OCI-LY7 (cell line): ENCODE results near the gene AUP1. TPM values are rescaled to one million over a fixed set of nuclear protein-coding genes. Genes with fewer than 3 reads are reported as not detected.
"Not testable (repeated sequence)": the region's sequence is repeated elsewhere in the genome, so short reads cannot be mapped to it uniquely, and the experiment has no call there.

Experiments
- BruUV-seq: library from RNA; stranded (reverse); fragments of 400-500 nt; replicated peaks from 2 replicates; lab custom pipeline; 2021; lab: Mats Ljungman, UMichigan
- CTCF ChIA-PET: fragments of 300-600 bp; sonication (Branson Sonifier 250); formaldehyde crosslinking; loops from one replicate; lab custom pipeline; 2022; ENCODE audit warnings: antibody characterized with exemption; ENCODE audit not compliant: unreplicated experiment; lab: Charles Lee
- POLR2A ChIA-PET: fragments of 300-600 bp; sonication (Branson Sonifier 250); formaldehyde crosslinking; loops from one replicate; lab custom pipeline; 2022; ENCODE audit warnings: antibody characterized with exemption; lab: Charles Lee
- DNase-seq: peaks from one replicate; pipeline ENCODE4 v3.0.0-alpha.2; 2015; ENCODE audit warnings: low spot score
- H2AFZ ChIP-seq: fragments of 200-600 bp; sonication (generic), shearing (Covaris generic); 2 replicates; pipeline ENCODE4 v1.6.1; 2014; ENCODE audit warnings: mild to moderate bottlenecking, antibody characterized with exemption, low read length, moderate library complexity
- H3K27ac ChIP-seq: fragments of 200-600 bp; sonication (generic); 2 replicates; pipeline ENCODE4 v1.5.1; 2014; ENCODE audit warnings: mixed run types, low read depth, mild to moderate bottlenecking, moderate library complexity, low read length, inconsistent platforms; ENCODE audit not compliant: poor library complexity, severe bottlenecking
- H3K36me3 ChIP-seq: fragments of 200-600 bp; sonication (generic); 2 replicates; pipeline ENCODE4 v1.6.1; 2014; ENCODE audit warnings: mild to moderate bottlenecking, antibody characterized with exemption, low read length, moderate library complexity, mixed read lengths; ENCODE audit not compliant: insufficient read depth
- H3K4me1 ChIP-seq: fragments of 200-600 bp; sonication (generic); 2 replicates; pipeline ENCODE4 v1.5.1; 2014; ENCODE audit warnings: mild to moderate bottlenecking, low read length; ENCODE audit not compliant: insufficient read depth, poor library complexity, severe bottlenecking
- H3K4me2 ChIP-seq: fragments of 200-600 bp; sonication (generic); 2 replicates; pipeline ENCODE4 v1.6.1; 2014; ENCODE audit warnings: mild to moderate bottlenecking, low read length
- H3K4me3 ChIP-seq: fragments of 200-600 bp; sonication (generic); 2 replicates; pipeline ENCODE4 v1.5.1; 2014; ENCODE audit warnings: mild to moderate bottlenecking, low read depth, low read length; ENCODE audit not compliant: poor library complexity, severe bottlenecking
- H3K79me2 ChIP-seq: fragments of 200-600 bp; sonication (generic); 2 replicates; pipeline ENCODE4 v1.6.1; 2016; ENCODE audit warnings: low read depth, mild to moderate bottlenecking, low read length, moderate library complexity, mixed read lengths; ENCODE audit not compliant: insufficient read depth
- H3K9me2 ChIP-seq: fragments of 200-600 bp; sonication (generic); 2 replicates; pipeline ENCODE4 v1.6.1; 2016; ENCODE audit warnings: mild to moderate bottlenecking, low read length, mixed read lengths; ENCODE audit not compliant: insufficient read depth
- H3K9me3 ChIP-seq: fragments of 200-600 bp; sonication (generic); 2 replicates; pipeline ENCODE4 v1.6.1; 2014; ENCODE audit warnings: mild to moderate bottlenecking, mixed run types, low read length, mixed read lengths
- H4K20me1 ChIP-seq: fragments of 200-600 bp; sonication (generic); 2 replicates; pipeline ENCODE4 v1.6.1; 2014; ENCODE audit warnings: mild to moderate bottlenecking, antibody characterized with exemption, low read length, moderate library complexity, mixed read lengths; ENCODE audit not compliant: insufficient read depth
- EZH2phosphoT487 ChIP-seq: fragments of 200-600 bp; sonication (generic); IDR thresholded peaks from 2 replicates; pipeline ENCODE4 v1.6.1; 2018; ENCODE audit warnings: low read depth, borderline replicate concordance, mild to moderate bottlenecking, mixed run types, antibody characterized with exemption, low read length, moderate library complexity, mixed read lengths
- intact Hi-C: fragments of 100-400 bp; cut with micrococcal nuclease; formaldehyde crosslinking; loops from one replicate; pipeline ENCODE4 v1.10.0; 2022; ENCODE audit not compliant: unreplicated experiment
- total RNA-seq, 2 experiments: library from RNA; depleted of rRNA in 1 of 2; stranded (reverse); fragments of >200 nt in 1 of 2; shearing (Covaris generic) in 1 of 2; gene quantifications; 2 replicates each; pipeline ENCODE4 v1.2.3, GENCODE V29; 2014 to 2022
- TF ChIP-seq, protein P1 (sequence below): fragments of 200-600 bp; sonication (generic); conservative IDR thresholded peaks from 2 replicates; pipeline ENCODE4 v1.5.1; 2014; ENCODE audit warnings: mild to moderate bottlenecking, antibody characterized with exemption, low read length, moderate library complexity, mixed read lengths

Gene AUP1
- total RNA-seq, 2 experiments from 2014 or later, result 121 to 188 TPM

DNA sequence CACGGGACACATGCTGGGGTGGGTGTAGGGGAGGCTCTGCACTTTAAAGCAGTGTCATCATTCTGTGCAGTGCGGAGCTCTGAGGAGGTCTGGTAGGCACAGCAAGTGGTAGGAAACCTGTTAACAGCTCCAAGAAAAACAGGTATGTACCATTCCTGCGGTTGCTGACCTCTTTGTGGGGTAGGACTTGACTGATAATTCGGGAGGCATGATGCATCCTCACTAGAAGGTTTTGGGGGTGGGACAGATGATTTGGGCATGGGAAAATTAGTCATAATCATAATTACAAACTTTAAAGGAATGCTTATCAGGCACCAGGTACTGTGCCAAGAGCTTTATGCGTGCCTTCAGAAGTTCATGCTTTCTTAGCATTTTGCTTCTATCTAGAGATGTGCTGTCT lies 34.7 kb upstream of the AUP1 start:
- Histone ChIP-seq H3K9me3 (no peaks in the 10 kb centered on the region), H3K36me3 (no peaks in the 10 kb centered on the region), H3K9me2 (no peaks in the 10 kb centered on the region), H3K4me1 (no peaks in the 10 kb centered on the region), H2AFZ (no peak overlapping the region), H3K4me2 (no peak overlapping the region), H3K27ac (no peak overlapping the region), H3K4me3 (no peak overlapping the region), H3K79me2 (no peaks in the 10 kb centered on the region), H4K20me1 (no peaks in the 10 kb centered on the region)
- intact Hi-C loops, result no loop called here
- CTCF ChIA-PET, result no interaction called here
- POLR2A ChIA-PET, result interaction anchor here (0.6 kb wide), 1 partner anchor 21 kb away, joined by 3 read pairs; no protein-coding TSS in a partner anchor
- DNase-seq, result no peak
- TF ChIP-seq, protein P1, sequence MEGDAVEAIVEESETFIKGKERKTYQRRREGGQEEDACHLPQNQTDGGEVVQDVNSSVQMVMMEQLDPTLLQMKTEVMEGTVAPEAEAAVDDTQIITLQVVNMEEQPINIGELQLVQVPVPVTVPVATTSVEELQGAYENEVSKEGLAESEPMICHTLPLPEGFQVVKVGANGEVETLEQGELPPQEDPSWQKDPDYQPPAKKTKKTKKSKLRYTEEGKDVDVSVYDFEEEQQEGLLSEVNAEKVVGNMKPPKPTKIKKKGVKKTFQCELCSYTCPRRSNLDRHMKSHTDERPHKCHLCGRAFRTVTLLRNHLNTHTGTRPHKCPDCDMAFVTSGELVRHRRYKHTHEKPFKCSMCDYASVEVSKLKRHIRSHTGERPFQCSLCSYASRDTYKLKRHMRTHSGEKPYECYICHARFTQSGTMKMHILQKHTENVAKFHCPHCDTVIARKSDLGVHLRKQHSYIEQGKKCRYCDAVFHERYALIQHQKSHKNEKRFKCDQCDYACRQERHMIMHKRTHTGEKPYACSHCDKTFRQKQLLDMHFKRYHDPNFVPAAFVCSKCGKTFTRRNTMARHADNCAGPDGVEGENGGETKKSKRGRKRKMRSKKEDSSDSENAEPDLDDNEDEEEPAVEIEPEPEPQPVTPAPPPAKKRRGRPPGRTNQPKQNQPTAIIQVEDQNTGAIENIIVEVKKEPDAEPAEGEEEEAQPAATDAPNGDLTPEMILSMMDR, result no peak
- TF ChIP-seq EZH2phosphoT487, result no peak
- no TSS peak for BruUV-seq

DNA sequence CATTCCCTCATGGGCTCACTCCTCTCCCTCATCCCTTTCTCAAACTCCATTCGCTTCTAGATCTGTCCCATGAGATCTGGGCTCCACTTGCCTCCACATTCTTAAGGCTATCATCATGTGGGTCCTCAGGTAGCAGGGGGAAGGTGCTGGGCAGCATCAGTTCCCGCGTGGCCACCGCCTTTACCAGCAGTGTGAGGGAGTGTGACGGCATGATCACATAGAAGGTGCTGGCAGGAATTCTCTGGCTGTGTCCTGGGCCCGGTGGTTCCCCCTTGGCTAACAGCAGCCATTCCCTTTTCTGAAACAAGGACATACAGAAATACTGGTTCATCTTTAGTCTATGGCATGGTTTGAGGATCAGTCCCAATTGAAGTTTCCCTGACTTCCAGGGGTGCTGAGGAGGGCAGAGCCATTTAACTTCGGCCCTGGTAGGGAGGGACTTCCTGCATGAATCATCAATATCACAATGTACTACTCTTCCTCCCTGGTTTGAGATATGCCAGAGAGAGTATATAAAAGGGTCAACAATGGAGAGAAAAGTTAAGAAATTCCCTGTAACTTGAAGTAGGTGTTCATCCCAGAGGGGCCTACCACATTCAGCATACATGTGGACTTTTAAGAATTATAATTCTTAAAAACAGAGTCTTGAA lies 32.7 kb upstream of the AUP1 start:
- BruUV-seq, result no TSS peak
- Histone ChIP-seq H3K4me2 (no peak overlapping the region), H3K79me2 (no peaks in the 10 kb centered on the region), H3K36me3 (no peaks in the 10 kb centered on the region), H4K20me1 (no peaks in the 10 kb centered on the region), H3K4me3 (no peak overlapping the region), H3K9me3 (no peaks in the 10 kb centered on the region), H2AFZ (no peak overlapping the region; the same call in 1 of the 2 replicates), H3K4me1 (no peaks in the 10 kb centered on the region), H3K9me2 (no peaks in the 10 kb centered on the region), H3K27ac (no peak overlapping the region)
- ChIA-PET CTCF (no interaction called here), POLR2A (interaction anchor here (0.6 kb wide), 1 partner anchor 11 kb away, joined by 3 read pairs; no protein-coding TSS in a partner anchor)
- TF ChIP-seq, protein P1, result no peak
- no peak for TF ChIP-seq EZH2phosphoT487
- DNase-seq, result no peak
- intact Hi-C loops, result no loop called here

DNA sequence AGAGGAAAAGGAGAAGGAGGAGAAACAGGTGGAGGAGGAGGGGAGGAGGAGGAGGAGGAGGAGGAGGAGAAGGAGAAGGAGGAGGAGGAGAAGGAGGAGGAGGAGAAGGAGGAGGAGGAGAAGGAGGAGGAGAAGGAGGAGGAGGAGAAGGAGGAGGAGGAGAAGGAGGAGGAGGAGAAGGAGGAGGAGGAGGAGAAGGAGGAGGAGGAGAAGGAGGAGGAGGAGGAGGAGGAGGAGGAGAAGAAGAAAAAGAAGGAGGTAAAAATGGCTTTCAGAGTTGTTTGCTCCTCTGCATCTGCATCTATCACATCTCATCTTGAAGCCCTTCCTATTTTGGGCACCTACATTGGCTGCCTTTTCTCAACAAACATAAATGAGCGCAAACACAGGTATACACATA lies 31.5 kb upstream of the AUP1 start:
- H3K4me1 ChIP-seq, H3K4me2 ChIP-seq, H3K4me3 ChIP-seq, H3K79me2 ChIP-seq, H3K9me2 ChIP-seq, DNase-seq, BruUV-seq, H4K20me1 ChIP-seq, H2AFZ ChIP-seq, intact Hi-C loops, H3K36me3 ChIP-seq, H3K27ac ChIP-seq, H3K9me3 ChIP-seq, POLR2A ChIA-PET, CTCF ChIA-PET: not testable (repeated sequence)
